Superior temporal gyrus (tissue), 1 donor: ENCODE results near the gene ABCC9.
A peak's percentile ranks its signal among the peaks of the same experiment; 100 is the strongest.

ENCODE experiments used
- DNase-seq: peaks from one replicate; pipeline ENCODE4 v3.0.0-alpha.2; 2016; ENCODE audit errors: extremely low spot score

ABCC9 gene

GRCh38 chr12:21940549-21941505 lies at the start of gene ABCC9:
TSS of gene ABCC9 (minus strand) at chr12:21941426. CDS start at chr12:21936674, 4,752 bp downstream.
- DNase-seq, result peak; percentile 17

- DNase-seq, result peak; percentile 52
Observed at GRCh38 chr12:21989819-21990412, 48.7 kb upstream of the ABCC9 start.

DNA sequence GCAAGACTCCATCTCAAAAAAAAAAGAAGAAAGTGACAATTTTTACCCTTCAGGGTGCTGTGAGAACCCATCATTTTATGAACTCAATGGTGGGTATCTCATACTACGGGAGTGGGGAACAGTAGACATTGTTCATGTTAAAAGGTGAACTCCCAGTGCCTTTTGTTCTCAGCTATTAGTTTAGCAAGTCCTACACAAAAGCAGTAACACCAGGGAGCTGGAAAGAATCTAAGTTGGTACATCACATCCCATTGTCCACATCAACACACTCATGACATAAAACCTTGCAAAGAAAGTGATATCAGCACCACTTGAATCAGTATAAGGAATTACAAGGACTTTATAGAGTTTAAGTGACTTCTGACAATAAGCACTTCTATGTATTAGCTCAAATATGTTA lies 47.4 kb upstream of the ABCC9 start:
- DNase-seq, result no peak

- DNase-seq, result no peak
Observed at GRCh38 chr12:21987755-21988154, 46.5 kb upstream of the ABCC9 start.

GRCh38 chr12:21985155-21985554 lies 43.9 kb upstream of the ABCC9 start:
- no peak for DNase-seq

DNA sequence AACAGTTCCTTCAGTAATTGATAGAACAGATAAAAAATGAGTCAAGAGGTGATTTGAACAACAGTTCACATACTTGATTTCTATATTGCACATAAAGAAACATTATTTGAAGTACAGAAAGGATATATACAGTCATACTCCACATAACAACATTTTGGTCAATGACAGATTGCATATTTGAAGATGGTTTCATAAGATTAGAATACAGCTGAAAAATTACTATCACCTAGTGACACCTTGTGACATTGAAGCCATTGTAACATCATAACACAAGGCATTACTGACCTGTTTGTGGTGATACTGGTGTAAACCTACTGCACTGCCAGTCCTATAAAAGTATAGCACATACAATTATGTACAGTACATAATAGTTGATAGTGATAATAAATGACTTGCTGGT lies 43.1 kb upstream of the ABCC9 start:
- DNase-seq, result no peak

- DNase-seq, result no peak
Observed at GRCh38 chr12:21983095-21983494, 41.9 kb upstream of the ABCC9 start.

DNA sequence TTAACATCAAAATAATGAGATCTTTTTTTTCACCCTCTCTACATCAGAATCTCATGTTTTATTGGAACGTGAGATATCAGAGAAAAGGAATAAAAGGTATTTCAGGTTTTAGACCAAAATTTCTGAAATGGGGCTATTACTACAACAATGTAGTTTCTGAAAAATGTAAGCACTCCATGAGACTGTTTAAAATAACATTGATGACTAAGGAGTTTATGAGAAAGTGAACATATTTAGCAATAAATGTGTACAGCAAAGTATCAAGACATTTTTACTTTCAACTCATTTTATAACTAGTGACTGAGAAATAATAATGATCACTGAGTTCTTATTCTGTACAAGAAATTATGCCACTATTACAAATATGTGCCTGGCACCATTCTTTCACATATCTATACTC lies 39.3 kb upstream of the ABCC9 start:
- DNase-seq, result no peak

- DNase-seq, result no peak
Observed at GRCh38 chr12:21975293-21975692, 34.1 kb upstream of the ABCC9 start.

GRCh38 chr12:21973221-21973620 lies 32.0 kb upstream of the ABCC9 start:
- DNase-seq, result no peak

DNA sequence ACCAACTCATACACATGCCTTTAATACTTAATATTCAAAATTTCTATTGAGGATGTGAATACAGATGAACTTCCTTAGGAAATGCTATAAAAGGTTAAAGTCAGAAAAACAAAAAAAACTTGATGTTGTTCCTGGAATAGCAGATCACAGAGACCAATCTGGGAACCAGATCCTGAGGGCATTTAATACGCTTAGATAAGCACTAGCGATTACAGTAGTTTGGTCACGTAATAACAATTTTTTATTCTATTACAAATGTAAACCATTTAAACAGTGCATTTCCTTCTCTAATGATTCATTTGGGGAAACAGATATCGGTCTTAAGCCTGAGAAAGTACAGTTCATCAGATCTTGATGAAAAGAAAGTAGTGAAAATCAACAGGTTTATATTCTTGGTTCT lies 30.8 kb upstream of the ABCC9 start:
- DNase-seq, result no peak

GRCh38 chr12:21971344-21971743 lies 30.1 kb upstream of the ABCC9 start:
- no peak for DNase-seq

GRCh38 chr12:21962821-21963220 lies 21.6 kb upstream of the ABCC9 start:
- DNase-seq, result no peak

DNA sequence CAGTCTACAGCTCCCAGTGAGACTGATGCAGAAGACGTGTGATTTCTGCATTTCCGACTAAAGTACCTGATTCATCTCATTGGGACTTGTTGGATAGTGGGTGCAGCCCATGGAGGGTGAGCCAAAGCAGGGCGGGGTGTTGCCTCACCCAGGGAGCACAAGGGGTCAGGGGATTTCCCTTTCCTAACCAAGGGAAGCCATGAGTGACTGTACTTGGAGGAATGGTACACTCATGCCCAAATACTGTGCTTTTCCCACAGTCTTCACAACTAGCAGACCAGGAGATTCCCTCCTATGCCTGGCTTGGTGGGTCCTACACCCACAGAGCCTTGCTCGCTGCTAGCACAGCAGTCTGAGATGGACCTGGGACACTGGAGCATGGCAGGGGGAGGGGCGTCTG lies 21.0 kb upstream of the ABCC9 start:
- no peak for DNase-seq

DNA sequence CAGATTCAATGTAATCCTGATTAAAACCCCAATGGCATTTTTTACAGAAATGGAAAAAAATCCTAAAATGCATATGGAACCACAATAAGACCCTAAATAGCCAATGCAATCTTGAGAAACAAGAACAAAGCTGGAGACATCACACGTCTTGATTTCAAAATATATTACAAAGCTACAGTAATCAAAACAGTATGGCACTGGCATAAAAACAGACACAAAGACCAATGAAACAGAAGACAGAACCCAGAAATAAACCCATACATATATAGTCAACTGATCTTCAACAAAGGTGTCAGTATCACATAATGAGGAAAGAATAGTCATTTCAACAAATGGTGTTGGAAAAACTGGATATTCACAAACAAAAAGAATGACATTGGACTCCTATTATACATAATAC lies 9.4 kb upstream of the ABCC9 start:
- DNase-seq, result no peak

DNA sequence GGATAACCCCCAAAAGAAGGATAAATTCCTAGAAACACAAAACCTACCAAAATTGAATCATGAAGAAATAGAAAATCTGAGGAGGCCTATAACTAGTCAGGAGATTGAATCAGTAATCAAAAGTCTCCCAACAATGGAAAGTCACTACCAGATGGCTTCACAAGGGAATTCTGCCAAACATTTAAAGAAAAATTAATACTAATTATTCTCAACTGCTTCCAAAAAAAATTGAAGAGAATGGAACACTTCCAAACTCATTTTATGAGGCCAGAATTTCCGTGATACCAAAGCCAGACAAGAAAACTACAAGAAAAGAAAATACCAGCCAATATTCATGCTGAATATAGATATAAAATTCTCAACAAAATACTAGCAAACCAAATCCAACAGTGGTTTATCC lies 7.8 kb upstream of the ABCC9 start:
- DNase-seq, result no peak

GRCh38 chr12:21946983-21947382 lies 5.8 kb upstream of the ABCC9 start:
- no peak for DNase-seq

GRCh38 chr12:21945002-21945401 lies 3.8 kb upstream of the ABCC9 start:
- no peak for DNase-seq

DNA sequence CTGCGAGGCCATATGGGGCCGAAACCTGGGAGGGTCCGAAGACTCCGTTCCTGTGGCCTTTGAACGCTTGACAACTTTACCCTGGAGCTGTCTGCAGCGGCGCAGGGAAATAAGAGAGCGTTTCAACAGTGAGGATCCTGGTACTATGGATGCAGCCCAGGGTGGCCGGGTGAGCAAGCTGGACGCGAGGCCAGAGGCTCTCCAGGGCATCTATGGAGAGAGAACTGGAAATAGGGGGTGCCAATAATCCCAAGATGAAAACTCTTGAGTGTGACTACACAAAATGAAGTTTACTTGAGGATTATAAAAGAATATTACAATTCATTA lies 1.1 kb upstream of the ABCC9 start:
- no peak for DNase-seq

GRCh38 chr12:21941506-21942376 lies 515 bp upstream of the ABCC9 start:
- DNase-seq, result peak; percentile 22

GRCh38 chr12:21939435-21939834 lies 1.8 kb downstream of the ABCC9 start:
- no peak for DNase-seq

DNA sequence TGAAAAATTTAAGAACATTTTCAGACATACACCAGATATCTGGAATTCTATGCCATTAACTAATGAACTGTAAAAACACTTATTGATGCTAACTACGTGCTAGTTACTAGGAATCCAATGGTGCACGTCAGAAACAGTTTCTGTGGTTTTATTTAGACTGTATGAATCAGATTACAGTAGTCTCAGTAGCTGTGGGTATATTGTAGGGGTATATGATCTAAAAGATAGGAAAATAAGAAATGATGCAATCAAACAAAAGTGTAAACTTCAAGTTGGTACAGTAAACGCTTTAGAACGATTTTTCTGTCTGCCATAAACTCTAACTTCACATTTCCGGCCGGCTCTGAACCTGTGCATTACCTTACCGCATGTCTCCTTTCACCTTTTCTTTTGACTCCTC lies 2.3 kb downstream of the ABCC9 start:
- no peak for DNase-seq
